NCI-H2029 treated with DMSO at 0.1 percent for 48 hours (cell line): ENCODE results near the gene AMPD2.

Experiments used
- DNase-seq: peaks from one replicate; lab custom pipeline; 2025; lab: John Stamatoyannopoulos, UW

The AMPD2 gene

DNA sequence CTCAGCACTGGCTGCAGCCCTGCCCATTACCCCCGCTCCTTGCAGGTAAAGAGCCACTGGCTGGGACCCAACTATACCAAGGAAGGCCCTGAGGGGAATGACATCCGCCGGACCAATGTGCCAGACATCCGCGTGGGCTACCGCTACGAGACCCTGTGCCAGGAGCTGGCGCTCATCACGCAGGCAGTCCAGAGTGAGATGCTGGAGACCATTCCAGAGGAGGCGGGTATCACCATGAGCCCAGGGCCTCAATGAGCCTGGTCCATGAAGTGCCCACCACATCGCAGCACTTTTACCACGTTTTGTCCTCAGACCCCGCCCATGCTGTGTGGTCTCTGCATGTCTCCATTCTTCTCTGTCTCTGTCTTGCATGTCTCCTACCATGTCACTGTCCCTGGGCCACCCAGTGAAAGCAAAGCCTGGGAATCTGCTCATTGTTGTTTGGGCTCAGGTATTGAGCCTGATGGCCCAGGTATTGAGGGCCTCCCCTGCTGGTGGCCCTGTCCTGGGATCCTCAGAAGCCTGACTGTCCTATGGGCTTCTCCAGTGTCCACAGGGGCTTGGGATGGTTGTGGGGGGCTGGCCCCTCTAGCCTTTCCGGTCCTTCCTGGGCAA is 11.4 kb downstream of the AMPD2 start:
- no peak for DNase-seq

DNA sequence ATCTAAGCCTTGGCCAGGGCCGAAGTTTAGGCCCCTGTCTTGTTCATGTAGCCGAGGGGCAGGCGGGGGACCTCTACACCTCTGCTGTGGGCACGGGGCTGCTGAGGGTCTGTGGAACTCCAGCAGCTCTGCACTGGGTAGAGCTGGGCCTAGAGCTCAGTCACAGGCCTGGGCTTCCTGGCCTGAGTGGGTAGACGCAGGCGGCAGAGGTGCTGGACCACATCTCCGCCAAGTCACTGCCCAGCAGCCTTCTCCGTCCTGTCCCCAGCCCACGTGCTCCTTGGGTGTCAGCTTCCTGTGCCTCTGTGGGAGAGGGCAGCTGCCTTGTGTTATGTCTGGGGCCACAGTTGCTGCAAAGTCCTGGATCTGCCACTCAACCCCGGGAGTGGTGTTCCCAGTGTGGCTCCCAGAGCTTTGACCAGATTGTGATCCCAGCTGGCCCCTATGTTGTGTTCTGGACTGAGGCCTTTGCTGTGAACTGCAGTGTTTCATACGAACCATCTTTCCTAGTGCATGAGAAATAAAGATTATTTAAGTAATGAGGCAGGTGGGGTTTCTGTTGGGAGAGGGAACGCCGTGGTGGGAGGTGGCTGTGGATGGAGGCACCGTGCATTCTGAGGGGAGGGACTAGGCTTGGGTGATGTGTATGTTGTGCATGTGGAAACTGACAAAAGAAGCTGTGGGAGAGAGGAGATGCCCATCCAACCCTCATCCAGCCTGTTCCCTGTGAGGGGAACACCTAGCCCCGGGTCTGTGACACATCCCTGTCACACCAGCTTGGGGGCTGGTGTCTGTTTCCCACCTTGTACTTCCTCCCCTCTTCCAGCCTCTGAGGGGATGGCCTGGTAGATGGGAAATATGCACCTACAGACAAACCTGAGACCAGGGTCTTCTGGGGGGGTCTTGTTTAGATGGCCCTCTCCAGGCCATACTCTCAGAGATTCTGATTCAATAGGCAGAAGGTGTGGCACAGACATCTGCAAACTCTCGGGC is 12.2 kb downstream of the AMPD2 start:
- DNase-seq = no peak

DNA sequence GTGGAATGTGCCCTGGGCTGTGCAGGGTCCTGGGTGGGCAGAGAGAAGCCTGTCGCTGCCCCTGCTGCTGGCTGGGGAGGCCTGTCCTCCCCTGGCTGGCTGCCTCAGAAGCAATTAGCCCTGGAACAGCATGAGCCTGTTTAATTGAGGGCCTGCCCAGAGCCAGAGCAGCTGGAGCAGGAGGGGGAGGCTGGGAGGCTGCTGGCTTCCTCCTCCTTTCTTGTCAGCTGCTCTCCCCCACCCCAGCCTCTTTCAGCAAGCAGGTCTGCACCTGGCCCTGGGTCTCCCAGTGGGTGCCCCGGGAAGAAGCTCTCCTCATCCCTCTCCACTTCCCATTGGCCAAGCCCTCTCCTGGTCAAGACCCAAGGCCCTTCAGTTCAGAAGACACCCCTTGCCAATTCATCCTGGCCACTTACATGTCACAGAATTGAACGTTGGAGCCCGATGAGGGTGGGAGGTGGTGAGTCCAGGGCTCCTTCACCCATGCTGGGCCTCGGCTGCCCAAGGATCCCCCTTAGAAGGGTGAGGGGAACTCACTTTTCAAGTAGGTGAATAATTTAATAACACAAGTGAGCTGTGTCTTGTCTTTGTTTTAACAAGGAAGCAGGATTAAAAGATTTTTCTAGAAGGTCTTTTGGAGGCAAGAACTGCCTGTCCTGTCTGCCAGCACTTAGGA is 13.2 kb downstream of the AMPD2 start:
- DNase-seq = peak; percentile 3

DNA sequence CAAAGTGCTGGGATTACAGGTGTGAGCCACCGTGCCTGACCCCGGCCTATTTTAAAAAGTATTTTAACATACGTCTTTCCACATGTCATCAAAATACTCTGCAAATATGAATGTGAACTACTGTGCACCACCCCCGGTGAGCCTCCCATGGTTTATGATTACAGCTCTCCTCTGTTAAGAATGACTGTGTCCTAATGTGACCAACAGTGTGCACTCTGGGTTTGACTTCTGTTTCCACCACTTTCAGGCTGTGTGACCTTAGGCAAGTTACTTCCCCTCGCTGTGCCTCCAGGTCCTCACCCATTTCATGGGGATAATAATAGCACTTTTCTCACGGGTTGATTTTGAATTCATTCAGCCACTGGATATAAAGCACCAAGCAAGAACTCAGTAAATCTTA is 14.7 kb downstream of the AMPD2 start:
- DNase-seq = no peak

DNA sequence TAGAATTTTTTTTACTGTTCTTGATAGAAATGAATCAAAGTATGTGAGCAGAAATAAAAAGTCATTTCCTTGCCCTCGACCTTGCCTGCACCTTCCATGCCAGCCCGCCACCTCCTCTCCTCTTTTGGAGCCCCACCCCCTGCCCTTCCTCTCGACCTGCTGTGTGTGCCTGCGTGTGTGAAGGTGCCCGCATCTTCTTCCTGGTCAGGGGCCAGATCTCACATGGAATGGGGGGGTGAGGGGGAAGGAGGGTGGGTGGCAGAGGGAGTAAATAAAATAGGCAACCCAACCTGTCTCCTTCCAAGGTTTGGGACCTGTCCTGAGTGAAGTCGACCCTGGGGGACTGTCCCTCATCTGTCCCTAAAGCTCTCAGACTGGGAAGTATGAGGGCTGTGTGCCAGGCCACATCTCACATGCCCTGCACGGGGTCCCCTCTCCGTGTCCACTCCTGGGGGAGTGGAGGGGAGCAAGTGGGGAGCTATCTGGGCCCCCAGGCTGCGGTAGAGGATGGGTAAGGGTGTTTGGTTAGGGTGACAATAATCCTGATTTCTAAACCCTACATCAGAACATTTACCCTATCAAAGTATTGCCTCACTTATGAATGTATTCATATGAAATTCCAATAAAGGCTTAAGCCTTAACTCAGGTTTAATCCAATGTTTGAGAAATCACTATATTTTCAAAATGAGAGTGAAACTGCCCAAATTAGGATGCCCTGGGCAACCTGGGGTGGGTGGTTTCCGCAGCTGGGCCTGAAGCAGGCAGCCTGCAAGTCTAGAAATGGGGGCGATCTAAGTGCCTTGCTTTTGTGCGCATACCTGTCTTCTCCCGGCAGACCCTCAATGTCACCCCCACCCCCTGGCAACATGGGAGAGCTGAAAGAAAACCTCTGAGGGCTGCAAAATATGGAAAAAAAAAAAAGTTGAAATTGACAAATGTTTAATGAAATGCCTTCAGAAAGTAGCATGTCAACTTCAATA is 15.4 kb downstream of the AMPD2 start:
- no peak for DNase-seq

DNA sequence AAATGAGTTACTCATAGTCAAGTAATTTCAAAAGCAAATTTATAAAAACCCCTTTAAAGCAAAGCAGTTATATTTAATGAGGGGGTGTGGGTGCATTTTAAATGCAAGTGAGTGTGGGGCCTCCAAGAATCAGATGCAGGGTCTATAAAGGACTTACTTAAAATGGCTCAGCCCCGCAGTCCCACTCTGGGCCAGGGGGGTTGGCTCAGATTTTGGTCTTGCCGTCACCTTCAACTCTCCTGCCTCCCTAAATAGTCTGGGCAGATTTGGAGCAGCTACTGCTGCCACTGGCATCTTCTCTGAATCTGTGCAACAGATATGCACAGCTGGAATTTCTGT is 16.2 kb downstream of the AMPD2 start:
- DNase-seq = no peak

DNA sequence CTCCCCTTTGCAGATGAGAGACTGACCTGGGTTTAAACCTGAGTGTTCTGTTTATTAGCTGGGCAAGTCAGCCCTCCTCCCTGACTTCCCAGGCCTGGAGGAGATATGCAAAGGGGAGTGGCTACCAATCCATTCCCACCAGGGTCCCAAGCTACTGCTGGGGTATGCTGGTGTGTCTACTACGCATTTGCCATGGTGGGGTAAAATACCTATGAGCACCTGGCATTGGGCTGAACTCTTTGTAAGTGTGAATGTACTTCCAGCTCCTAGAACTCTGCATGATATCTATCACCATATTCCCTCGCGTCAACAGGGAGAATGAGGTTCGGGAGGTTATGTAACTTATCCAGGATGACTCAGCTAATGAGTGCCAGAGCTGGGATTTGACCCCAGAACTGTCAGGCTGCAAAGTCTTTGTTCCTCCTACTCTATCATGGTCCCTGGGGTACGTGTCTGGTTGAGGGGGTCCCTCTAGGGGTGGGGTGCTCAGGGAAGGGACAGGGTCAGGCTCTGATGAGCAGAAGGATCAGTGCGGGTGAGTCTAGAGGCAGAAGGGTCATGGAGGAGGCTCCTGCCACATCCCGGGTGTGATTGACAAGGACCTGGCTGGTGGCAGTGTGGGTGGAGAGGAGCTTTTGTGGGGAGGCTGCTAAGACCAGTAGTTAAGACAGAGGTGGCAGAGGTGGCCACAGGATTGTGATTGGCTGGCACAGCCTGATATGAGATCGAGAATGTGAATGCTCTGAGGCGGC is 16.7 kb downstream of the AMPD2 start:
- DNase-seq = no peak

DNA sequence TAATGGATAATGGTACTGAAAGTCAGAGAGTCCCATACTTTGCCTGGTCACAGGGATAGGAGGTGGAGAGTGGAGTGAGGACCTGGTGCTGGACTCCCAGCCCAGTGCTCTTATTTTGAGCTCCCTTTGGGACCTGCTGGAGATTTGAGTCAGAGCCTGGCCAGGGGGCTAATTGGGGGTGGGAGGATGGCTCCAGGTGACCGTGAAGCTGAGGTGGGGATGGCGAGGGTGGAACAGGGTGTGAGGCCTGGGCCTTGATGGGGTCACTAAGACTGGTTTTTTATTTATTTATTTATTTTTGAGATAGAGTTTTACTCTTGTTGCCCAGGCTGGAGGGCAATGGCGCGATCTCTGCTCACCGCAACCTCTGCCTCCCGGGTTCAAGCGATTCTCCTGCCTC is 17.8 kb downstream of the AMPD2 start:
- DNase-seq = no peak

DNA sequence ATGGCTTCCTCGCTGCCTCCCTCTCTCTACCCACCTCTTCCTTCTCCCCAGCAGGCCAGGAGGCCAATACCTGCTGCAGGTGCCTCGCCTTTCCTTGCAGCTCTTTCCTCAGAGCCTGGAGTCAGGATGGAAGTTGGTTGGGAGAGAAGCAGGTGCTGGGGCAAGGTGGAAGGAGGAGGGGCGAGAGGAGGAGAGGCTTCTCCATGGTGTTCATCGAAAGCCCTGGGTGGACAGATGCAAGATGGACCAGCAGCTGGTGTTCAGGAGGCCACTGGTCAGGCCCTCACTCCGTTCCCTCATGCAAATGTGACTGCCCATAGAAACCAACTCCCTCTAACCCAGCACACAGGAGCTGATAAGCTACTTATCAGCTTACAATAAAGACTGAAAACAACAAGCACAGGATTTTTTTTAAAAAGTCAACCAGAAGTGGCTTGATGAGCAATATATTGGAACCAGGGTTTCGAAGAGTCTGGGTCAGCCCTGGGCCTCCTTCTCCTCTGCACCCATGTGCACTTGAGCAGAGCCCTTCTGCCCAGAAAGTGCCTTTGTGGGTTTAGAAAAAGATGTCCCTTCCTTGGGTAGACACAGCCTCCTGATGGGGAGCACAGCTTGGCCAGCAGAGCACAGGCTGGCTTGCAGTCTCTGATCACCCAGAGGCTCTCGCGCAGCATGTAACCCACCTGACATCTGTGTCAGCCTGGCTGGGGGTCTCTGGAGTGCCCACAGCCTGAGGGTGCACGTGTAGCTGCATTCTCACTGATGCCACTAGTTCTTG is 19.6 kb downstream of the AMPD2 start:
- no peak for DNase-seq

DNA sequence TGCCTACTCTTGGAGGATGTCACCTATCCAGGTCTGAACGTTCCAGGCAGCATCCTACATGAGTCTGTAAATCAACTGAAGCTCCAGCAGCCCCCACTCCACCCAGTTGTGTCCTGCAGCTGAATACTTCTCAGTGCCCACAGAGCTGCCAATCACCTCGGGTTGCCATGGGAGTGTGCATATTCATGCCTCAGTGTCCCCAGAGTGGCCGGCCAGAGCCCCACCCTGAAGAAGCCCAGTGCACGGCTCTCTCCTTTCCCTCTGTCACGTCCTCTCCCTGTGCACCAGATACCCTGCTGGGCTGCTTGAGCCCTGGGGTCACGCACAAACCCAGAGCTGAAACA is 20.2 kb downstream of the AMPD2 start:
- DNase-seq = no peak

DNA sequence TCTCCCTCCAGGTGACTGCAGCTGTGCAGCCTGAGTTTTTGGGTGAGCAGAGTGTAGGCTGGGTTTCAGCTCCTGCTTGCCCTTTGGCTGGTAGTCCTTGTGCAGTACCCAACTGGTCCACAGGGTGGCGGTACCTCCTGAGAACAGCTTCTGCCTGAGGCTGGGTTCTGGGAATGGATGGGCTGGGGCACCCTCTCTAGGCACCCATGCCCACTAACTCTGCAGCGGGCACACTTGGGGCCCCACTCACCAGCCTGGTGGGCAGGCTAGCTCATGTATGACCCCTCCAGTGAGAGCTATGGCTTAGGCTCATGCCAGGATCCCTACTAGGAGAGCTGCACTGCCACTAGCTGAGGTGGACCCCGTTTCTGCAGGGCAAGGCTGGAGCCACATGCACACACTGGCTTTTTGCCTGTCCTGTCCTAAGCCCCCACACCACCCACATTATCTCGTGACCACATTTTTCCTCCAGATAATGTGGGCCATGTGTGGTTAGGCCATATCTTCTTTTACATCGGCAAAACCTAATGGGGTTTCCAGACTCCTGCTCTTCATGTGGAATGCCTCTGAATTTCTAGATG is 20.7 kb downstream of the AMPD2 start:
- no peak for DNase-seq

DNA sequence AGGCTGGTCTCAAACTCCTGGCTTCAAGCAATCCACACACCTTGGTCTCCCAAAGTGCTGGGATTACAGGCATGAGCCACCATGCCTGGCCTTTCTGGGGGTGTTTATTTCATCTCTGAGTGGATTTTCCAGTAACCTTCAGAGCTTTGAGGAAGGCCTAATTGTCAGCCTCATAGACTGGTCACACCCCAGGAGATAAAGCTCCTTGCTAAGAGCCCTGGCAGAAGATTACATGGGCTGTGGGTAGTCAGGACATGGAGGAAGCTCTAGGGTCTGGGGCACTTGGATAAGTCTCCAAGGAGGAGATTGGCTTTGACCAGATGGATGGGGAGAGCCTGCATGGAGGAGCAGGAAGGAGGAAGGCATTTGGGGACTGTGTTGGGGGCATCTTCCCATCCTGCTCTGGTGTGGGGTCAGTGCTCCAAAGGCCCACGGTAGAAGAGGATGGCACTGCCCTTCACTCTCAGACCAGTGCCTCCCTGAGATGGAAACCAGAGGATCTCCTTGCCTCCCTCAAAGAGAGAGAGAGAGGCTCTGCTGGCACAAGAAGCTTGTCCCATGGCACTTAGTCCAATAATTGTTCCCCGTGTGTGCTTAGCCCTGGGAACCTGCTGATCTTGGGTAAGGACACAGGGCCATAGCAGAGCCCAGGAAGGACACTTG is 21.6 kb downstream of the AMPD2 start:
- DNase-seq = no peak

DNA sequence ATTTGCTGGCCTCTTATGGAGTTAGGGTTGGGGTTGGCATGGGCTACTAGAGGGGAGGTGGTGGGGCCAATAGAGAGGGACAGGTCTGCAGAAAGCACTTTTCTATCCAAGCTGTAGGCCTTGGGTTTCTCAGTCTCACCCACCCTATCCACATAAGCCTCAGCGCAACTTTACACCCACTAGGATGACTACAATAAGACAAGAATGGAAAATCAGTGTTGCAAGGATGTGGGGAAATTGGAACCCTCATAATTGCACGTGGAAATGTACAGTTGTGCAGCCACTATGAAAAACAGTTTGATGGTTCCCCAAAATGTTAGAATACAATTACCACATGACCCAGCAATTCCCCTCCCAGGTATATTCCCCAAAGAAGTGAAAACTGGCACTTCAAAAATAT is 22.2 kb downstream of the AMPD2 start:
- no peak for DNase-seq

DNA sequence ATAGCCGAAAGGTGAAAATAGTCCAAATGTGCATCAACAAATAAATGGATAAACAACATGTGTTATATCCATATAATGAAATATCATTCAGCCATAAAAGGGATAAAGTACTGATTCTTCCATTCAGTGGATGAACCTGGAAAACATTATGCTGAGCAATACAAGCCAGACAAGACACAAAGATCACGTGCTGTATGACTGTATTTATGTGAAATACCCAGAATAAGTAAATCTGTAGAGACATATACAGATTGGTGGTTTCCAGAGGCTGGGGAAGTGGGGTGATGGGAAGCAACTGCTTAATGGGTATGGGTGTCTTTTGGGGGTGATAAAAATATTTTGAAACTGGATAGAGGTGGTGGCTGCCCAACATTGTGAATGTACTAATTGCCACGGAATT is 23.0 kb downstream of the AMPD2 start:
- DNase-seq = no peak

DNA sequence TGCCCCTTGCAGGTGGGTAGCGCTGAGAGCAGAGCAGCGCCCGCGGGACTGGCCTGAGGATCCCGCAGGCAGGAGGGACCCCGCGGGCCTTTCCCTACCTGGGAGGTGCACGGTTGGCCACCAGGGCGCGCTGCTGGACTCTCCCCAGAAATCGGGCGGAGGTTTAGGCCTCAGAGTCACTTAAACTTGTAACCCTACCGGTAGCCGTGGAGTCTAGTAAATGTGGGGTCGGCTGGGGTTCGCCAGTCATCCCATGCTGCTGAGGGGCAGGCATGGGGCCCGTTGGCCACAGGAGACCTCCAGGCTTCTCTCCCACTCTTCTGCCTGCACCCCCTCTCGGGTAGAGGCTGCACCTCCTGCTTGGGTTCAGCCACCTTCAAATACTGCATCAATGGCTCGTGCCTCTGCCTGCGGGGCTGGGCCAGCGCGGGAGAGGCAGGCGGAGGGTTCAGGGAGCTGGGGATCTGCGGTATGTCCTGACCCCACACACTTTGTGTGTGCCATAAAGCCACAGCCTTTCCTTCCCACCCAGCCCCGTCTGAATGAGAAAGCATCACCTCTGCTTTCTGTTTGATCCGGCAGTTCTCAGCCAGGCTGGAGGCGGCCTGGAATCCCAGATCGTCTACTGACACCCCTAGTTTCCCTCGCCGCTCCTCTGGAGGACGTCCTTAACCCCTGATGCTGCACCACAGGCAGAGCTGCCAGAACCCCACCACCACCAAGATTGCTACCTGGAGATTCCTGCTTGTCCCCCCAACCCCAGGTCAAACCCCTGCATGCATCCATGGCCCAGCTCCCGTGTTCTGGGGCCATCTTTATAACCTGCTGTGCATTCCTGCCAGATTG is 24.0 kb downstream of the AMPD2 start:
- DNase-seq = no peak

DNA sequence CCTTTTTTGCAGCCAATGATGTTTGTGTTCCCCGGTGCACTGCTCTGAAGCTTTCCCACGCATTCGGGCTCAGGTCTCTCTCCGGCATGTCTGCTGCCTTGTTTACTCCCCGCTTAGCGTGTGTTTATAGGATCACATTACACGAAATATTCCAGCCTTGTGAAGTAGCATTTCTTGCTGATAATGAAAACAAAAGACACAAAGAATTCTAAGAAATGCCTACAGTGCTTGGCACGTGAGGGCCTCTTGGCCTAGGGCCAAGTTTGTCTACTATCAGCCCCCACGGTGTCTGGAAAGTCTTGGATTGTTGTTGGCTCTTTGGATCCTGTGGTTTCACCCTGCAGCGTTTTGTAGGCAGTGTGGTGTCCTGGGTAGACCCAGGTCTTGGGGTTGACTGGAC is 25.0 kb downstream of the AMPD2 start:
- no peak for DNase-seq

DNA sequence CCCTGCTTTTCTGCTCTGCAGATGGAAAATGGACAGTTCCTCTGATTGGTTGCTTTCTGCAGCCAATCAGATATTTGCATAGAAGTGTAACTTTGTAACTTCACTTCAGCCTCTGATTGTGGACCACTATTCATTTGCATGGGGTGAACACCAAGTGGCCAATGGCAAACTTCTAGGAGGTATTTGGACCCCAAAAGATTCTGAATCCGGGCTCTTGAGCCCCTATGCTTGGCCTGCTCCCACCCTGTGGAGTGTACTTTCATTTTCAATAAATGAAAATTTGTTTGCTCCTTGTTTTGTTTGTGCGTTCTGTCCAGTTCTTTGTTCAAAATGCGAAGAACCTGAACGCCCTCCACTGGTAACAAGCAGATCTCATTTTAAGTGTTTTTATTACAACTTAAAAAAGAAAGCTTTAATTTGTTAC is 29.9 kb downstream of the AMPD2 start:
- no peak for DNase-seq

DNA sequence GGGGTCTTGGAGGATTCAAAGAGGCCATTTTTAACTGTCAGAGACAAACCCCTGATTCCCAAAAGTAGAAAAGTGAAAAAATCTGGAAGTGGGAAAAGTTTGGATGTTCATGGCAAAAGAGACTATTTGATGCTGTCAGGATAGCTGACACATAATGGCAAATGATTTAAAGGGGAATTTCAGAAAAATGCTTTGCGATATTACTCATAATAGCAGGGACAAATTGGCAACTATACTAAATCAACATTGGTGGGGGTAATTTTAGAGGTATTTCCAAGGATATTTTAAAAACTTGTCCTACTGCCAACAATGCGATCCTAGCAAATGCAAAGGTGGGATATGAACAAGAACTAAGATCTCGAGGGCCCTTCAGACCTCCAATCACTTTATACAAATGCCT is 31.0 kb downstream of the AMPD2 start:
- no peak for DNase-seq

DNA sequence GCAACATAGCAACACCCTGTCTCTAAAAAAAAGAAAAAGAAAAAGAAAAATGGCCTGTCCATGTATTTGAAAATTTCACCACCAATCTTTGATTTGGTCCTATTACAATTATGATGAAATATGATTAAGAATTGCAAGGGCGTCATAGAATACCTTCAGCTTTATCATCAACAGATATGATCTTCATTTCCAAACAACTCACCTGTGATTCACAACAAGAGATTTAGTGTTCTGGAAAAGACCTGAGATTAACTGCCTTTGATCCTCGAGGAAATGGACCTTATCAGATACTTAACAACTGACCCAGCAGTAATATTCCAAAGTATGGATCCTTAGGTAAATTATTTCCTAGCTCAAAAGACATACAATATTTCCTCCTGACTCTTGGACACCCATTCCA is 32.8 kb downstream of the AMPD2 start:
- DNase-seq = no peak
